HL-60/S4 (cell line): ENCODE data around the gene ARHGAP45.

Source experiments
- in situ Hi-C: fragments of 300-500 bp; cut with MboI; formaldehyde crosslinking; loops from 2 replicates; pipeline ENCODE4 v1.14.3; 2022; ENCODE audit warnings: low sequenced_read_pairs

The ARHGAP45 gene

DNA sequence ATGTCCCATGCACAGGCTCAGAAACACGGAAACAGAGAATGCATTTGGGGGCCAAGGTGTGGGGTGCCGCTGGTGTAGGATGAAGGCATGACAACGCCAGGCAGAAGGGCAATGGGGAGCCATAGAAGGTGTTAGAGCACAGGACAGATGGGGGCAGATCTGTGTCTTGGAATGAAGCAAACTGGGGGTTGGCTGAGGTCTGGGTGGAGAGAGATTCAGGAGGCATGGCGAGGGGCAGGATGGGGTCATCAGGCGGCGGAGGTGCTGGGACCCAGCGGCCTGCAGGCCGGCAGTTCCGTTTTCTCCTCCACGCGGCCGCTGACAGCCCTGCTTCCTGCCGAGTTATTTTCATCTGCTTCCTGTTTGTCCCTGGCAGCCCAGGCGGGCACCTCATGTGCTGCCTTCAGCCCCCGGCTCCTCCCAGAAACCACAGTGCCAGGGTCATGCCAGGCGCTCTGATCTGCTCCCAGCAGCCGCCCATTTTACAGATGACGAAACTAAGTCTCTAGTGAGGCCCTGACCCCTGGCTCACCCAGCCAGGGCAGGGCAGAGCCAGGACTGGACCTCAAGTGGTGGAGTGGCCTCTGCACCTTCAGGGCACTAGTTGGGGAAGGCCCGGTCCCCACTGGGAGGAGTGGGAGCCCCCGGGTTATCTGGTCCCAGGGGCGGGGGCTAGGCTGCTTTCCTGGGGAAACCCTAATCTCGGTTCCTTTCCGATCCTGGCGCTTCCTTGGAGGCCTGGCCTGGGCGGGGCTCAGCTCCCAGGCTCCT lies 2.2 kb downstream of the ARHGAP45 start:
- in situ Hi-C loops, result no loop called here

DNA sequence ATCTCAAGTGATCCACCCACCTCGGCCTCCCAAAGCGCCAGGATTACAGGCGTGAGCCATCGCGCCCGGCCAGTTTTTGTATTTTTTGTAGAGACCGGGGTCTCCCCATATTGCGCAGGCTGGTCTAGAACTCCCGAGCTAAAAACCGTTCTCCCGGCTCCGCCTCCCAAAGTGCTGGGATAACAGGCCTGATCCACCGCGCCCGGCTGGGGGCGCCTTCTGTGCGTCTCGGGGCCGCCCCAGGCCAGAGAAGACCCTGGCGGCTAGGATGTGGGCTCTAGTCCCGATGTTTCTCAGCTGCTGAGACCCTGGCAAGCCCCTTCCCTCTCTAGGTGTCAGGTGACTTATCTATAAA lies 3.6 kb downstream of the ARHGAP45 start:
- in situ Hi-C loops, result no loop called here

DNA sequence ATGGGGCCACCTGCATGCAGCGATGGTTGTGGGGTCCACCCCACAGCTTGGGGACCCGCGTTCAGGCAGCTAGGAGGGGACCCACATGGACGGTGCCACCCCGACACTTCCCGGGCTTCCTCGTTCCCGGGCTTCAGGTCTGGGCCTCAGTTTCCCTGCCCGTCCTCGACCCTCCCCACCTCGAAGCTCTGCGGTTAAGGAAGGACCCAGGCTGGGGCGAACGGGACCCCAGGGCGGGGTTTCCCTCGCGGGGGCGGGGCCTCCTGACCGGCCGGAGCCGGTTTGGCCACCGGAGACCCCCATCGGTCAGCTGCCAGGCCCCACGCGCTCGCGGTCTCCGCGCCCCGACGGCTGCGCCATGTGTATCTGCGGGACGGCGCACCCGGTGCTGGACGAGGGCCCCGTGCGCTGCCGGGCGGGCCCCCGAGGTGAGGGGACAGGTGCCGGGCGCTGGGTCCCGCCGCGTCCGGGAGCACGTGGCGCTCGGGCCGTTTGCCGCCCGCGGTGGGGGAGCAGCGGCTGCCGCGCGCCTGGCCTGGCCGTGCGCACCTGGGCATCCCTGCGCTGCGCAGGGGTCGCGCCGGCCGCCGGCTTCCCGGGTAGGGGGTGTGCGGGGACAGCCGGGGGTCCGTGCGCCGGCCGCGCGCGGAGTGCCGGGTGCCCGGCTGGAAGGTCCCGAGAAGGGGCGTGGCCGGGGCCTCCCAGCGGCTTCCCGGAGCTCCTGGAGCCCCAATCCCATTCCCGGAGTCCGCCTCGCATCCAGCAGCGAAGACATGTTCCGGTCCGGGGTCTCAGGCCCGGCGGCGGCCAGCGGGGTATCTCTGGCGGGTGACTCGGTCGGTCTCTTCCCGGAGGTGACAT lies 4.2 kb downstream of the ARHGAP45 start:
- in situ Hi-C loops, result no loop called here

DNA sequence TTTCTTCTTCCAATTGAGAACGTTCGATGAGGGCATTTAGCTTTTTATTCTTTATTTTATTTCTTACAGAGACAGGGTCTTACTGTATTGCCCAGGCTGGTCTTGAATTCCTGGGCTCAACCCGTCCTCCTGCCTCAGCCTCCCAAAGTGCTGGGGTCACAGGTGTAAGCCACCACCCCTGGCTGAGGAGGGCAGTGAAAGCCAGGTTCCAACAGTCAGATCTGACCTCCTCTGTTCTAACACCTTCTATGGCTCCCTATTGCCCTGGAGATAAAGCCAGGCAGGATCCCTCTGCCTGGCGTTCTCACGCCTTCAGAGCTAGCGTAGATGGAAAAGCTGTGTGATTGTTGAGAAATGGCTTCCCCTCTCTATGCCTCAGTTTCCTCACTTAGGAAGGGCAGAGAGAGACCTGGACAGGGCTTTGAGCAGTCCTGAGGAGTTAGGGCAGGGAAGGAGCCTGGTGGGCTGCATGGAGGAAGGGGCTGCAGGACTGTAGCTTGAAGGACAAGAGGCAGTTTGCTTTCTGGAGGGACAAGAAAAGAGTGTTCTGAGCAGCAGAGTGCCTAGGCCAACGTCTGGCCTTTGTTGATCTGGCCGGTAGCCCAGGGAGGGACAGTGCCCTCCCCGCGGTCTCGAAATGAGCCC lies 5.5 kb downstream of the ARHGAP45 start:
- in situ Hi-C loops, result no loop called here

DNA sequence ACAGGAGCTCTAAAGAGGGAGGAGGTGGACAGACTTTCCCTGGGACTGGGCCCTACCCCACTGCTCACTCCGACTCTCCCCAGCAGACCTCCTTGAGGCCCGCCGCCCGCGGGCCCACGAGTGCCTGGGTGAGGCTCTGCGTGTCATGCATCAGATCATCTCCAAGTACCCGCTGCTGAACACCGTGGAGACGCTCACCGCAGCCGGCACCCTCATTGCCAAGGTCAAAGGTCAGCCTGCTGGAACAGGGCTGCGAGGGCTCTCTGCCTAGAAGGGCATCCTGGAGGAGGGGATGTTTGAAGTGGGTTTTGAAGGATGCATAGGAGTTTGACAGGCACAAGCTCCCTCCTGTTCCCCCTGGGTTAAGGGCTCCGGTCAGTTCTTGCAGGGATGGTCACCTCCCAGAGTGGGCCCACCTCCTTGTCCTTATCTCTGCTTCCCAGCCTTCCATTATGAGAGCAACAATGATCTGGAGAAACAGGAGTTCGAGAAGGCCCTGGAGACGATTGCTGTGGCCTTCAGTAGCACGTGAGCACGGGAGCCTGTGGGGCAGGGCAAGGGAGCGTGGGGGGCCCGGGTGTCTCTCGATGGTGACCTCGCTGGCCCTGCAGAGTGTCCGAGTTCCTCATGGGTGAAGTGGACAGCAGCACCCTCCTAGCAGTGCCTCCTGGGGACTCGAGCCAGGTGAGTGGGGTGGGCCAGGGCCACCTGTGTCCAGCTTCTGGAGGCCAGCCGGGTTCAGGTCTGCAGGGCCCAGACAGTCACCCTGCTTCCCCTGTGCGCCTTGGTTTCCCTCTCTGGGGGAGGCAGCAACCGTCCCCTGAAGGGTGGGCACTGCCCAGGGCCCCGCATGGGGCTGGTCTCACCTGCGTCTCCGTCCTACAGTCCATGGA lies 6.3 kb downstream of the ARHGAP45 start:
- in situ Hi-C loops, result no loop called here

DNA sequence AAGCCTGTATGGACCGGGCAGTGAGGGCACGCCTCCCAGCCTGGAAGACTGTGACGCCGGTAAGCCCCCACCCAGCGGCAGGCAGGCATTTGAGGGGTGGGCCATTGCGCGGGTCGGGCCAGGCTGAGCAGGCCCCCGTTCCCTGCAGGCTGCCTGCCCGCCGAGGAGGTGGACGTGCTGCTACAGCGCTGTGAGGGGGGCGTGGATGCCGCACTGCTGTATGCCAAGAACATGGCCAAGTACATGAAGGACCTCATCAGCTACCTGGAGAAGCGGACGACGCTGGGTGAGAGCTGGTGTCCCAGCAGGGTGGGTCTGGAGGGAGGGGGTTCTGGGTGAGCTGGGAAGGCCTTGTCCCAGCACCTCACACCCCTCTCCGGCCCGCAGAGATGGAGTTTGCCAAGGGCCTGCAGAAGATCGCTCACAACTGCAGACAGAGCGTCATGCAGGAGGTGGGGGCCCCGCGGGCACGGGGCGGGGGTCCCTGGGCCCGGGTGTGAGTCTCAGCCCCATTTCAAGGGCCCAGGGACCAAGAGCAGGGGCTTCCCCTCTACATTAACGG lies 7.1 kb downstream of the ARHGAP45 start:
- in situ Hi-C loops, result no loop called here

DNA sequence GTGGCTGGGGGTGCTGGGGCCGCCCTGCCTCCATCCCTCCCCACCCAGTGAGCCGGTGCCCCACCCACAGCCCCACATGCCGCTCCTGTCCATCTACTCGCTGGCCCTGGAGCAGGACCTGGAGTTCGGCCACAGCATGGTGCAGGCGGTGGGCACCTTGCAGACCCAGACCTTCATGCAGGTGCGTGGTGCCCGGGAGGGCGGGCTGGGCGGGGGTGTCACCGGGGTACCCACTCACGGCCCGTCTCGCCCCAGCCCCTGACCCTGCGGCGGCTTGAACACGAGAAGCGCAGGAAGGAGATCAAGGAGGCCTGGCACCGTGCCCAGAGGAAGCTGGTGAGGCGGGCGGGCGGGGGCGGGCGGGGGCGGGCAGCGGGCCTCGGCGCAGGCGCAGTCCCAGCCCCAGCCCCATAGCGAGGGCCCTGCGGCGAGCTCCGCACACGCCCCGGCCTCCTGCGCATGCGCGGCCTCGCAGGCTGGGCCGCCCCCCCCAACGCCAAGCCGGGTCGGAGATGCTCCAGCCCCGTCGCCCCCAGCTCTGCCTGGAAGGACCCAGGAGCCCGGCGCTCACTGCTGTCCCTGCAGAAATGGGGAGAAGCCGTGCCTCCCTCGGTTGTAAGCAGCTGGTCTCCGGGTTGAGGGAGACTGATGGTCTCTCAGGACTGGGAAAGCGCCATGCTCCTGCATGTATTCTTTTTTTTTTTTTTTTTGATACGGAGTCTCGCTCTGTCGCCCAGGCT lies 7.7 kb downstream of the ARHGAP45 start:
- in situ Hi-C loops, result no loop called here

DNA sequence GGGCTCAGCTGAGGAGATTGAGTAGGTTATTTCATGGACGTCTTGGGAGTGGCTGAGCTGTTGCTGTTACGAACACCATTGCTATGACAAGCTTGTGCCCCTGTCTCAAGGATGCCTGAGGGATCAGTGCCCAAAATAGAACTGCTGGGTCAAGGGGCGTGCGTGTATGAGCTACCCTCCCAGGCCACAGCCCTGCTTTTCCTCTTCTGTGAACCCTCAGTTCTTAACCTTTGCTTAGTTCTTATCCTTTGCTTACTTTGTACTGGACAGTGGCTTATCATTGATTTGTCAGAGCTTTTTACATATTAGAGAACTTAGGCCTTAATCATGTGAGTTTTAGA lies 9.0 kb downstream of the ARHGAP45 start:
- in situ Hi-C loops, result no loop called here

DNA sequence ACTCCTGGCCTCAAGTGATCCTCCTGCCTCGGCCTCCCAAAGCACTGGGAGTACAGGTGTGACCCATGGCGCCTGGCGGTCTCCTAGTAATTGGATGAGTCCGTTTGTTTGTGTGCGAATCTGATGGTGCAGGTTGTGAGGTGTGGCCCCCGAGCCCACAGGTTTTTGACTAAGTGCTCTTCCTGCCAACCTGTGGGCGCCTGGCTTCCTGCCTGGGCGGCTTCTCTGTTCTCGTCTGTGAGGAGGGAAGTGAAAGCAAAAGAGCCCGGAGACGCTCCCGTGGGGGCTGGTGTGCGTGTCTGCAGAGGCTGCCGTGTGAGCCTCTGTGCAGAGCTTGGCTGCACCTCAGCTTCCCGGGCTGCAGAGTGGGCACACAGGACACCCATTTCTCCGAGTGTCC lies 10.0 kb downstream of the ARHGAP45 start:
- in situ Hi-C loops, result no loop called here

DNA sequence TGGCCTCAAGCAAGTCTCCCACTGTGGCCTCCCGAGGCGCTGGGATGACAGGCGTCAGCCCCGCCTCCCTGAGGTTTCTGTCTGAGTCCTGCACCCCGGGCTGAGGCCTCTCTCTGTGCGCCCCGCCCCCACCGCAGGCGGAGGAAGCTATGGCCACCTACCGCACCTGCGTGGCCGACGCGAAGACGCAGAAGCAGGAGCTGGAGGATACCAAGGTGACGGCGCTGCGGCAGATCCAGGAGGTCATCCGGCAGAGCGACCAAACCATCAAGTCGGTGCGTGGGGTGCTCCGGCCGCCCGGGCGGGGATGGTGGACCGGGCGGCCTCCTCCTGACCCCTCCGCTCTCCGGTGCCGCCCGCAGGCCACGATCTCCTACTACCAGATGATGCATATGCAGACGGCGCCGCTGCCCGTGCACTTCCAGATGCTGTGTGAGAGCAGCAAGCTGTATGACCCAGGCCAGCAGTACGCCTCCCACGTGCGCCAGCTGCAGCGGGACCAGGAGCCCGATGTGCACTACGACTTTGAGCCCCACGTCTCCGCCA lies 12.7 kb downstream of the ARHGAP45 start:
- in situ Hi-C loops, result no loop called here

DNA sequence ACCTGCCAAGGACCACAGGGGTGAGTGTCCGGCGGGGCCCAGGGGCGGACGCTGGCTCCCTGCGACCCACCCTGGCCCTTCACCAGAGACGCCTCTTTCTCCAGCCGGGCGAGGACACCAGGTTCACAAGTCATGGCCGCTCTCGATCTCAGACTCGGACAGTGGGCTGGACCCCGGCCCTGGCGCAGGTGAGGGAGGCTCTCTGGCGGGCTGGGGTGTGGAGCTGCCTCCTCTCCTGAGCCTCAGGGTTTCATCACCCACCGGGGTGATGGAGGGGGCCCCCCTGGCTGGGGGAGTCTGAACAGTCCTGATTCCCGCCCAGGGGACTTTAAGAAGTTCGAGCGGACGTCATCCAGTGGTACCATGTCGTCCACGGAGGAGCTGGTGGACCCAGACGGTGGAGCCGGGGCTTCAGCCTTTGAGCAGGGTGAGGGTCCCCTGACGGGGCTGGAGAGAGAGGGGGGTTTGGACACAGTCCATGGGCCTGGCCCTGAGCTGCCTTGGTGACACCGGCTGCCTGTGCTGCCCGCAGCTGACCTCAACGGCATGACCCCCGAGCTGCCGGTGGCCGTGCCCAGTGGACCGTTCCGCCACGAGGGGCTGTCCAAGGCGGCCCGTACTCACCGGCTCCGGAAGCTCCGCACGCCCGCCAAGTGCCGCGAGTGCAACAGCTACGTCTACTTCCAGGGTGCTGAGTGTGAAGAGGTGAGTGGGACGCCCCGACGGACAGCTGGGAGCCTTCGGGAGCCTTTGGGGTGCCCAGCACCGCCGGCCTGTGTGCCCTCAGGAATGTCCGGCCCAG lies 13.6 kb downstream of the ARHGAP45 start:
- in situ Hi-C loops, result no loop called here

DNA sequence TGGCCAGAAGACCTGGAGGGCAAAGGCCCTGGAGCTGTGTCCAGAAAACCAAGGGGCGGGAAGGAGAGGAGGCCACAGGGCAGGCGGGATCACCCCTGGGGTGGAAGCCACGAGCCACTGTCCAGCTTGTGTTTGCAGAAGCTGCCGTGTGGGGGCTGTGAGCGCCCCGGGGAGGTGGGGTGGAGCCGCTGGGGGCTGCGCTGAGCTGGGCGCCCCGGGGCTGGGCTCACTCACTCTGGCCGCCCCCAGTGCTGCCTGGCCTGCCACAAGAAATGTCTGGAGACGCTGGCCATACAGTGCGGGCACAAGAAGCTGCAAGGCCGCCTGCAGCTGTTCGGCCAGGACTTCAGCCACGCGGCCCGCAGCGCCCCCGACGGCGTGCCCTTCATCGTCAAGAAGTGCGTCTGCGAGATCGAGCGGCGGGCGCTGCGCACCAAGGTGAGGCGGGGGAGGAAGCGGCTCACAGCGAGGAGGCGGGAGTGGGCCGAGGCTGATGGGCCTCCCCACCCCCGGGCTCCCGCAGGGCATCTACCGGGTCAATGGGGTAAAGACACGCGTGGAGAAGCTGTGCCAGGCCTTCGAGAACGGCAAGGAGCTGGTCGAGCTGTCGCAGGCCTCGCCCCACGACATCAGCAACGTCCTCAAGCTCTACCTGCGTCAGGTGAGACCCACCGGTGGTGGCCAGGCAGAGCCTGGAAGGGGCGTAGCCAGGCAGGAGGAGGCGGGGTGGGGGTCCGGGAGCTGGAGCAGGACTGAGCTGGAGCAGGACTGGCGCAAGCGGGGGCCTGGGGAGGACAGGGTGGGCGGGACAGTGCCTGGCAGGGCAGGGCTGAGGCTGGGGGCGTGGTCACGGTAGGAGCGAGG lies 14.6 kb downstream of the ARHGAP45 start:
- in situ Hi-C loops, result no loop called here

DNA sequence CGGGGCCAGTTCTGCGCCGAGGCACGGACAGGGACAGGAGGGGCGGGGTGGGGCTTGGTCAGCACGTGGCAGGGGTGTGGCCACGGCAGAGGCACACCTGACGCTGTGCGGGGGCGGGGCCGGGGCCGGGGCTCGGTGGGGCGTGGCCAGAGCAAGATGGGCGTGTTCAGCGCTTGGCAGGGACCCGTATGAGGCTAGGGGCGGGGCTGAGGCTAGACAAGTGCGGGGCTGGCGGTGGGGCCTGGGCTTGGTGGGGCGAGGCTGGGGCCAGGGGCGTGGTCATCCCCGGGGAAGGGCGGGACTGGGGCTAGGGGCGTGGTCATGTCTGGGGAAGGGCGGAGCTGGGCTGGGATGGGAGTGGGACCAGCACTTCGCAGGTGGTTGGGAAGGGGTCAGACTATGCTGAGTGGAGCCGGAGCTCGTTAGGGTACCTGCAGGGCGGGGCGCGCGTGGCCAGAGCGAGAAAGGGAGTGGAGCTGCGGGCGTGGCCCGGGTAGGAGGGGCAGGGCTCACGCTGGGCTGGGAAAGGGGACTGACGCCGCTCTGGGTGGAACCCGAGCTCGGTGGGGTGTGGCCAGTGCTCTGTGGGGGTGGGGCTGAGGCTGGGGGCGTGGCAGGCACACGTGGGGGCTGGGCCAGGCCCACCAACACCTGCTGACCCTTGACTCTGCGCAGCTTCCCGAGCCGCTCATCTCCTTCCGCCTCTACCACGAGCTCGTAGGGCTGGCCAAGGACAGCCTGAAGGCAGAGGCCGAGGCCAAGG lies 15.4 kb downstream of the ARHGAP45 start:
- in situ Hi-C loops, result no loop called here

DNA sequence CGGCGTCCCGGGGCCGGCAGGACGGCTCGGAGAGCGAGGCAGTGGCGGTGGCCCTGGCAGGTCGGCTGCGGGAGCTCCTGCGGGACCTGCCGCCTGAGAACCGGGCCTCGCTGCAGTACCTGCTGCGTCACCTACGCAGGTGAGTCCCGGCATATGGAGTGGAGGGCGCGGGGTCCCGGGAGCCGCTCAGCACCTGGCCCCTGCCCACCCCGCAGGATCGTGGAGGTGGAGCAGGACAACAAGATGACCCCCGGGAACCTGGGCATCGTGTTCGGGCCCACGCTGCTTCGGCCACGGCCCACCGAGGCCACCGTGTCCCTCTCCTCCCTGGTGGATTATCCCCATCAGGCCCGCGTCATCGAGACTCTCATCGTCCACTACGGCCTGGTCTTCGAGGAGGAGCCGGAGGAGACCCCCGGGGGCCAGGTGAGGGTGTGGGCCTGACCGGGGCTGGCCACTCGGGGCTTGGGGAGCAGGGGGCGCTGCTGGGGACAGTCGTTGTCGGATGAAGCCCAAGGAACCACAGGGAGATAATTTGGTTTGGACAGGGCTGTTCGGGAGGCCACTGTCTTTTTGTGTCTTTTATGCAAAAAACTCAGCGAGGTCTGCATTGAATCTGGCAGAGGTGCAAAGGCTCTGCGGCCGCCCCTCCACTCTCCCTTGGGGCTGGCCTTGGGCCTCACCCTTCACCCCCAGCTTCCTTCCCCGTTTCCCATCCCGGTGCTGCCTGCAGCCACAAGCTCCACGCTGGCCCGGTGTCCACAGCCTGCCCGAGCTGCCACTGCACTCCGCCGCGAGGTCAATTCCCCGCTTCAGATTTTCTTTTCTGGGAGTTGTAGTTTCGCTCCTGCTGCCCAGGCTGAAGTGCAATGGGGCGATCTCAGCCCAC lies 16.2 kb downstream of the ARHGAP45 start:
- in situ Hi-C loops, result no loop called here

DNA sequence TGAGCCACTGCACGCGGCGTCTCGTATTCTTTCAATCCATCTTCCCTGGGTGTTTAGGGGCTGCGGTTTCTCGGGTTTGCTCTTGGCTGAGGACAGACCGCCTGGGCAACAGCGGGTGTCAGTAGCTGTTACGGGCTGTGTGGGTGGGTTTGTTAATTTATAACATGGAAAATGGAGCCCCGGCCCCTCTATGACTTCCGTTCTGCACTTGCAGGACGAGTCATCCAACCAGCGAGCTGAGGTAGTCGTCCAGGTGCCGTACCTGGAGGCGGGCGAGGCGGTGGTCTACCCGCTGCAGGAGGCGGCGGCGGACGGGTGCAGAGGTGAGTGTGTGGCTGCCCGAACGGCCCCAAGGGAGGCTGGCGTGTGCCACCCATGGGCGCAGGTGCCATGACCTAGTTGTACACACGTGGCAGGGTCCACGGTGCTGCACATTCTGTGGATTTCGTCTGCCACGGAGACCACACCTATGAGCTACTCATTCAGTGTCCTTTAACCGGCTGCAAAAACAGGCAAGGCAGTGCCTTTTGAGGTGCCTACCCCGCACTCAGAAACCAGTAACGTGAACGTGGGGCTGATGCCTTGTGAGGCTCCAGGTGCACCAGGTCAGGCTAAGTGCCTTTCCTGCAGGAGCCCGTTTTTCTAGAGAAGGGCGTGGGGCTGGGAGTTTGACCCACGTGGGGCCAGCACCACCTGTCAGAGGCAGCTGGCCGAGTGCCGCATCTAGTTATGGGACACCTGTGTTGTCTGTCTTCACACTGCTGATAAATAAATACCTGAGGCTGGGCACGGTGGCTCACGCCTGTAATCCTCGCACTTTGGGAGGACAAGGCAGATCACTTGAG lies 17.3 kb downstream of the ARHGAP45 start:
- in situ Hi-C loops, result no loop called here
